Hematopoietic multipotent progenitor cell treated with erythropoietin and hydrocortisone succinate and interleukin-3 and kit ligand, for 6 days (in vitro differentiated cells): ENCODE results near the gene UMPS.
A peak's percentile ranks its signal among the peaks of the same experiment; 100 is the strongest.
"Not testable (repeated sequence)": the region's sequence is repeated elsewhere in the genome, so short reads cannot be mapped to it uniquely, and the experiment has no call there.

ENCODE experiments used
- DNase-seq: peaks from one replicate; pipeline ENCODE4 v3.0.0-alpha.2; 2015

The UMPS gene

GRCh38 chr3:124781476-124782376 lies 51.5 kb downstream of the UMPS start:
- DNase-seq: no peak

GRCh38 chr3:124782377-124782712 lies 52.1 kb downstream of the UMPS start:
- DNase-seq: not testable (repeated sequence)

- no peak for DNase-seq
Measured at GRCh38 chr3:124783696-124784095, 53.4 kb downstream of the UMPS start.

GRCh38 chr3:124784686-124785382 lies 54.6 kb downstream of the UMPS start:
- DNase-seq: no peak

- no peak for DNase-seq
Measured at GRCh38 chr3:124785973-124786372, 55.7 kb downstream of the UMPS start.

- peak; percentile 15 for DNase-seq
Measured at GRCh38 chr3:124786511-124787241, 56.4 kb downstream of the UMPS start.

GRCh38 chr3:124787476-124788195 lies 57.4 kb downstream of the UMPS start:
- no peak for DNase-seq

- DNase-seq: no peak
Measured at GRCh38 chr3:124788254-124788745, 58.0 kb downstream of the UMPS start.

- DNase-seq: not testable (repeated sequence)
Measured at GRCh38 chr3:124789103-124789502, 58.9 kb downstream of the UMPS start.

GRCh38 chr3:124791142-124791541 lies 60.9 kb downstream of the UMPS start:
- DNase-seq: no peak

GRCh38 chr3:124791639-124792151 lies 61.4 kb downstream of the UMPS start:
- DNase-seq: peak; percentile 12

GRCh38 chr3:124792341-124793040 lies 62.2 kb downstream of the UMPS start:
- DNase-seq: no peak

GRCh38 chr3:124793054-124793739 lies 62.9 kb downstream of the UMPS start:
- DNase-seq: no peak

GRCh38 chr3:124796477-124796876 lies 66.2 kb downstream of the UMPS start:
- no peak for DNase-seq

GRCh38 chr3:124797426-124797945 lies 67.2 kb downstream of the UMPS start:
- no peak for DNase-seq
